Hepatocyte (in vitro differentiated cells): ENCODE results near the gene ASNSD1. TPM values are rescaled to one million over a fixed set of nuclear protein-coding genes. Genes with fewer than 3 reads are reported as not detected.

Experiments used
- DNase-seq: peaks from one replicate; pipeline ENCODE4 v3.0.0-alpha.2; 2016; ENCODE audit warnings: low spot score
- H2AFZ ChIP-seq: fragments of 200-600 bp; sonication (generic); 2 replicates; pipeline ENCODE4 v1.6.0; 2016; ENCODE audit warnings: antibody characterized with exemption, mild to moderate bottlenecking
- H3K27ac ChIP-seq: fragments of 200-600 bp; sonication (generic); 2 replicates; pipeline ENCODE4 v1.5.1; 2016; ENCODE audit warnings: mild to moderate bottlenecking
- H3K27me3 ChIP-seq: fragments of 200-600 bp; sonication (generic); 2 replicates; pipeline ENCODE4 v1.6.1; 2016
- H3K36me3 ChIP-seq: fragments of 200-600 bp; sonication (generic); replicated peaks from 2 replicates; pipeline ENCODE4 v1.5.1; 2016; ENCODE audit warnings: low read depth; ENCODE audit not compliant: insufficient read depth
- H3K4me1 ChIP-seq: fragments of 200-600 bp; sonication (generic); 2 replicates; pipeline ENCODE4 v1.5.1; 2016; ENCODE audit warnings: mild to moderate bottlenecking, moderate library complexity; ENCODE audit not compliant: insufficient read depth
- H3K4me2 ChIP-seq: fragments of 200-600 bp; sonication (generic); 2 replicates; pipeline ENCODE4 v1.6.0; 2016
- H3K4me3 ChIP-seq: fragments of 200-600 bp; sonication (generic); 2 replicates; pipeline ENCODE4 v1.5.1; 2016; ENCODE audit warnings: mild to moderate bottlenecking
- H3K79me2 ChIP-seq: fragments of 200-600 bp; sonication (generic); 2 replicates; pipeline ENCODE4 v1.6.0; 2017; ENCODE audit warnings: mild to moderate bottlenecking
- H3K9me2 ChIP-seq: fragments of 200-600 bp; sonication (generic); replicated peaks from 2 replicates; pipeline ENCODE4 v1.6.0; 2017; ENCODE audit warnings: mild to moderate bottlenecking; ENCODE audit not compliant: insufficient read depth
- H3K9me3 ChIP-seq: fragments of 200-600 bp; sonication (generic); 2 replicates; pipeline ENCODE4 v1.5.1; 2016; ENCODE audit warnings: low read depth, mild to moderate bottlenecking
- H4K20me1 ChIP-seq: fragments of 200-600 bp; sonication (generic); 2 replicates; pipeline ENCODE4 v1.6.0; 2016; ENCODE audit warnings: mild to moderate bottlenecking; ENCODE audit not compliant: insufficient read depth, poor library complexity, severe bottlenecking
- CTCF ChIP-seq: fragments of 200-600 bp; sonication (generic); IDR thresholded peaks from 2 replicates; pipeline ENCODE4 v1.5.1; 2016; ENCODE audit warnings: antibody characterized with exemption, mild to moderate bottlenecking; ENCODE audit not compliant: poor library complexity
- EZH2 ChIP-seq: fragments of 200-600 bp; sonication (generic); IDR thresholded peaks from 2 replicates; pipeline ENCODE4 v1.6.1; 2016; ENCODE audit warnings: antibody characterized with exemption, mild to moderate bottlenecking, borderline replicate concordance
- EZH2phosphoT487 ChIP-seq: fragments of 200-600 bp; sonication (generic); IDR thresholded peaks from one replicate; pipeline ENCODE4 v1.6.1; 2018; ENCODE audit warnings: antibody characterized with exemption, mild to moderate bottlenecking, low read depth, moderate library complexity; ENCODE audit not compliant: unreplicated experiment, severe bottlenecking
- WGBS: methylation state at CpG from one replicate; pipeline ENCODE4 v1.1.6; 2016; ENCODE audit warnings: low lambda C conversion rate; ENCODE audit errors: missing lambda C conversion rate; 5-methylcytosine and 5-hydroxymethylcytosine counted together
- polyA plus RNA-seq: library from polyadenylated mRNA; unstranded; fragments of >200 nt; fragmentation: Nextera tagmentation; extraction: Ambion mirVana; gene quantifications from 2 replicates; pipeline ENCODE4 v1.2.1, GENCODE V29; 2016
- total RNA-seq: library from RNA; depleted of rRNA; stranded (reverse); fragments of >200 nt; gene quantifications from 2 replicates; pipeline ENCODE4 v1.2.3, GENCODE V29; 2014

ASNSD1 gene
- total and polyA plus RNA-seq, 2 experiments from 2014 or later: 41.0 to 66.9 TPM

GRCh38 chr2:189654641-189655040, 6.6 kb upstream of the ASNSD1 start:
- H4K20me1 ChIP-seq: no peaks in the 10 kb centered on the region
- 80% methylated on average over 3 of the region's 3 CpGs for WGBS
- H2AFZ ChIP-seq: peak overlapping the region; percentile 15
- no peaks in the 10 kb centered on the region for H3K27me3 ChIP-seq
- no peak overlapping the region for H3K4me2 ChIP-seq
- H3K36me3 ChIP-seq: no peaks in the 10 kb centered on the region
- H3K4me3 ChIP-seq: no peak overlapping the region
- no peaks in the 10 kb centered on the region for H3K79me2 ChIP-seq
- H3K9me2 ChIP-seq: no peaks in the 10 kb centered on the region
- H3K4me1 ChIP-seq: peaks cover under 1% of the 10 kb centered on the region
- peak overlapping the region; percentile 10 for H3K27ac ChIP-seq
- no peak for DNase-seq
- TF ChIP-seq EZH2 (no peak), CTCF (no peak), EZH2phosphoT487 (no peak)
- H3K9me3 ChIP-seq: no peaks in the 10 kb centered on the region

- peak overlapping the region; percentile 83 for H3K27ac ChIP-seq
- no peak overlapping the region for H2AFZ ChIP-seq
- no peak for TF ChIP-seq EZH2
- no peak for TF ChIP-seq CTCF
- TF ChIP-seq EZH2phosphoT487: no peak
- H3K79me2 ChIP-seq: peaks cover 15% of the 10 kb centered on the region
- H3K4me2 ChIP-seq: peak overlapping the region; percentile 28
- H3K36me3 ChIP-seq: no peaks in the 10 kb centered on the region
- H3K4me3 ChIP-seq: no peak overlapping the region
- no peaks in the 10 kb centered on the region for H3K9me2 ChIP-seq
- H3K4me1 ChIP-seq: peaks cover 11% of the 10 kb centered on the region
- WGBS: 41% methylated on average over 5 of the region's 5 CpGs
- H4K20me1 ChIP-seq: no peaks in the 10 kb centered on the region
- no peaks in the 10 kb centered on the region for H3K9me3 ChIP-seq
- peak; percentile 64 for DNase-seq
- H3K27me3 ChIP-seq: no peaks in the 10 kb centered on the region
Observed at GRCh38 chr2:189657867-189658266, 3.4 kb upstream of the ASNSD1 start.

- Histone ChIP-seq H3K4me3 (no peak overlapping the region), H3K4me2 (peak overlapping the region; percentile 28), H3K9me3 (no peaks in the 10 kb centered on the region), H3K79me2 (peaks cover 22% of the 10 kb centered on the region), H3K9me2 (no peaks in the 10 kb centered on the region), H2AFZ (no peak overlapping the region), H3K27me3 (no peaks in the 10 kb centered on the region), H4K20me1 (no peaks in the 10 kb centered on the region), H3K4me1 (peaks cover 13% of the 10 kb centered on the region), H3K36me3 (no peaks in the 10 kb centered on the region), H3K27ac (peak overlapping the region; percentile 83)
- TF ChIP-seq CTCF (no peak), EZH2 (no peak), EZH2phosphoT487 (no peak)
- WGBS: 72% methylated on average over 7 of the region's 7 CpGs
- no peak for DNase-seq
Observed at GRCh38 chr2:189658306-189659212, 2.7 kb upstream of the ASNSD1 start.
